K562 (cell line): Measurements from ENCODE around the gene MYO6. TPM values are rescaled to one million over a fixed set of nuclear protein-coding genes. Genes with fewer than 3 reads are reported as not detected.
"Not testable (repeated sequence)": the region's sequence is repeated elsewhere in the genome, so short reads cannot be mapped to it uniquely, and the experiment has no call there.

Experiments used
- ATAC-seq: fragments of 200-7000 bp; cut with Tn5 transposase; 3 replicates; pipeline ENCODE4 v1.9.1; 2020; ENCODE audit warnings: moderate library complexity
- BruUV-seq: library from RNA; stranded (reverse); fragments of 400-500 nt; replicated peaks from 2 replicates; lab custom pipeline; 2021; lab: Mats Ljungman, UMichigan
- CTCF ChIA-PET: fragments of 300-600 bp; formaldehyde crosslinking; extraction: SDS; loops from one replicate; lab custom pipeline; 2021; ENCODE audit warnings: low intra/inter-chr PET ratio; lab: Yijun Ruan, JAX
- POLR2A ChIA-PET: fragments of 300-600, 350-650 bp; sonication (Branson Sonifier 250); formaldehyde crosslinking; extraction: SDS; loops from one replicate; lab custom pipeline; 2021; ENCODE audit warnings: antibody characterized with exemption, inconsistent platforms; lab: Yijun Ruan, JAX
- DNase-seq, 4 experiments: peaks; one replicate each; pipeline versions ENCODE4 v3.0.0 to v3.0.0-alpha.2; 2011 to 2018; ENCODE audit warnings: low spot score in 3 of 4, mixed read lengths in 3 of 4; ENCODE audit errors: extremely low read depth in 1 of 4
- FAIRE-seq: peaks from 2 replicates; lab custom pipeline; 2011; peaks lifted over from hg19 to GRCh38; lab: Jason Lieb, UNC
- H2AFZ ChIP-seq: 2 replicates; pipeline ENCODE4 v1.6.0; 2011; ENCODE audit warnings: low read depth, low read length, control low read depth, inconsistent platforms
- H3K27ac ChIP-seq: fragments of 200-600 bp; 3 replicates; pipeline ENCODE4 v1.8.0; 2011; ENCODE audit warnings: low read depth, mild to moderate bottlenecking, control low read depth, inconsistent platforms, low read length, moderate library complexity, mixed read lengths; ENCODE audit errors: extremely low read depth
- H3K27me3 ChIP-seq, 2 experiments: fragments of 300-600 bp in 1 of 2; 2 replicates in 1 of 2; 3 replicates in 1 of 2; pipeline versions ENCODE4 v1.6.0 to v1.8.0; 2011; ENCODE audit warnings: inconsistent platforms in 2 of 2, low read length in 2 of 2, mild to moderate bottlenecking in 1 of 2, mixed read lengths in 1 of 2, moderate library complexity in 1 of 2; ENCODE audit not compliant: control insufficient read depth in 2 of 2, insufficient read depth in 2 of 2
- H3K36me3 ChIP-seq: fragments of 300-600 bp; 3 replicates; pipeline ENCODE4 v1.8.0; 2011; ENCODE audit warnings: mild to moderate bottlenecking, low read length, inconsistent platforms; ENCODE audit not compliant: control insufficient read depth, insufficient read depth
- H3K4me1 ChIP-seq, 2 experiments: fragments of 200-600 bp in 1 of 2; replicated peaks in 1 of 2; 2 replicates in 1 of 2; 3 replicates in 1 of 2; pipeline versions ENCODE4 v1.5.1 to v1.8.0; 2011; ENCODE audit warnings: inconsistent platforms in 2 of 2, low read length in 2 of 2, mild to moderate bottlenecking in 1 of 2, mixed read lengths in 1 of 2, moderate library complexity in 1 of 2; ENCODE audit not compliant: control insufficient read depth in 2 of 2, insufficient read depth in 2 of 2
- H3K4me2 ChIP-seq: 2 replicates; pipeline ENCODE4 v1.6.1; 2011; ENCODE audit warnings: low read length, control low read depth, inconsistent platforms, mixed read lengths; ENCODE audit not compliant: insufficient read depth
- H3K4me3 ChIP-seq: fragments of 200-600 bp; sonication (generic), shearing (Covaris generic); 2 replicates; pipeline ENCODE4 v1.5.1; 2016; ENCODE audit warnings: control low read depth, inconsistent platforms
- H3K79me2 ChIP-seq: fragments of 200-600 bp; 3 replicates; pipeline ENCODE4 v1.8.0; 2011; ENCODE audit warnings: low read length, inconsistent platforms; ENCODE audit not compliant: control insufficient read depth, insufficient read depth
- H3K9ac ChIP-seq, 2 experiments: 2 replicates each; pipeline versions ENCODE4 v1.6.0 to v1.6.1; 2011; ENCODE audit warnings: low read depth in 2 of 2, low read length in 2 of 2, control low read depth in 1 of 2, inconsistent platforms in 1 of 2, mild to moderate bottlenecking in 1 of 2, mixed read lengths in 1 of 2; ENCODE audit not compliant: insufficient read depth in 1 of 2
- H3K9me1 ChIP-seq: one replicate; pipeline ENCODE4 v1.6.0; 2011; ENCODE audit warnings: inconsistent platforms, mild to moderate bottlenecking, low read length, moderate library complexity; ENCODE audit not compliant: control insufficient read depth, insufficient read depth
- H3K9me3 ChIP-seq: replicated peaks from 2 replicates; pipeline ENCODE4 v1.5.1; 2011; ENCODE audit warnings: low read depth, low read length, inconsistent platforms; ENCODE audit not compliant: control insufficient read depth, insufficient read depth
- H4K20me1 ChIP-seq: replicated peaks from 2 replicates; pipeline ENCODE4 v1.6.1; 2011; ENCODE audit warnings: low read length, inconsistent platforms, mixed read lengths; ENCODE audit not compliant: control insufficient read depth, insufficient read depth
- SRSF7 ChIP-seq: fragments of 200-400 bp; formaldehyde crosslinking; optimal IDR thresholded peaks from 2 replicates; pipeline ENCODE3; 2017; ENCODE audit warnings: mild to moderate bottlenecking, low read depth, low read length
- TAF1 ChIP-seq: IDR thresholded peaks from 2 replicates; pipeline ENCODE4 v1.6.1; 2011; ENCODE audit warnings: mild to moderate bottlenecking, low read length, moderate library complexity; ENCODE audit not compliant: insufficient read depth, control insufficient read depth, severe bottlenecking; ENCODE audit errors: extremely low read depth
- ZNF436 ChIP-seq: fragments of 250-450, 450-650 bp; sonication (Bioruptor Pico); formaldehyde crosslinking; IDR thresholded peaks from 2 replicates; pipeline ENCODE4 v1.7.0; 2020; ENCODE audit warnings: mild to moderate bottlenecking
- WGBS: fragments of 100-300 bp; shearing (Covaris generic); methylation state at CpG from one replicate; pipeline ENCODE4 v1.1.6; 2016; ENCODE audit warnings: low coverage, mixed read lengths; ENCODE audit not compliant: insufficient coverage; ENCODE audit errors: missing lambda C conversion rate; 5-methylcytosine and 5-hydroxymethylcytosine counted together
- in situ Hi-C: fragments of 300-500 bp; cut with MboI; formaldehyde crosslinking; loops from 4 replicates; pipeline ENCODE4 v1.15.0; 2018; ENCODE audit warnings: inconsistent platforms, mixed read lengths
- intact Hi-C: fragments of 100-400 bp; cut with micrococcal nuclease; formaldehyde crosslinking; loops from 2 replicates; pipeline ENCODE4 v1.14.2; 2022
- polyA plus RNA-seq, 8 experiments: library from polyadenylated mRNA; depleted of rRNA in 4 of 8; stranded (reverse) in 5 of 8; unstranded in 3 of 8; fragments of >200 nt; fragmentation: Nextera tagmentation in 2 of 8; fragmentation: Illumina TruSeq in 1 of 8; extraction: Ambion mirVana in 2 of 8; extraction: Trizol in 1 of 8; gene quantifications; 2 replicates each; pipeline versions ENCODE4 v1.2.1 to v1.2.3, GENCODE V29; 2011 to 2014; ENCODE audit warnings: inconsistent platforms in 1 of 8, missing spikeins in 1 of 8
- total RNA-seq, 7 experiments: library from RNA; depleted of rRNA in 6 of 7; stranded (reverse); fragments of >200 nt in 6 of 7; fragmentation: Illumina TruSeq in 2 of 7; extraction: Trizol in 2 of 7; gene quantifications; 2 replicates each; pipeline versions ENCODE4 v1.2.1 to v1.2.3, GENCODE V29; 2011 to 2021; ENCODE audit warnings: low replicate concordance in 1 of 7
- TF ChIP-seq, protein P1 (sequence below): IDR thresholded peaks from 2 replicates; pipeline ENCODE4 v1.6.1; 2011; ENCODE audit not compliant: insufficient read length; ENCODE audit errors: extremely low read depth

MYO6 gene
- total and polyA plus RNA-seq, 9 of the 15 experiments (the other 6 are each of a cell fraction or from before 2014, with no cell fraction given): 1.3 to 5.5 (median 2.7) TPM

DNA sequence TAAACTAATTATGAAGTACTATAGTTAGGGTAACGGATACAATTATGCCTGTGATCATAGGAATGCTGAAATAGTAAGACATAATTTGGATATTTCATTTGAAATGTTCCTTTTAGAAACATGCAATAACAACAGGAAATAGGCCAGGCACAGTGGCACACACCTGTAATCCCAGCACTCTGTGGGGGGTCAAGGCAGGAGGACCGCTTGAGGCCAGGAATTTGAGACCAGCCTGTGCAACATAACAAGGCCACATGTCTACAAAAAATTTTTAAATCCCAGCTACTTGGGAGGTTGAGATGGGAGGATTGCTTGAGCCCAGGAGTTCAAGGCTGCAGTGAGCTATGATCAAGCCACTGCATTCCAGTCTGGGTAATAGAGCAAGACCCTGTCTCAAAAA lies 25.7 kb upstream of the MYO6 start:
- BruUV-seq: no TSS peak
- DNase-seq: no peak
- no peaks in the 10 kb centered on the region for H3K27me3 ChIP-seq
- no peaks in the 10 kb centered on the region for H3K9me1 ChIP-seq
- no peak overlapping the region for H3K9ac ChIP-seq
- no peak for ATAC-seq
- no peak overlapping the region for H3K4me2 ChIP-seq
- WGBS: 26% methylated on average over 2 of the region's 2 CpGs
- H3K4me1 ChIP-seq: no peaks in the 10 kb centered on the region; a peak in 1 of 5 replicates
- H3K4me3 ChIP-seq: no peak overlapping the region
- intact Hi-C loops: no loop called here
- no peaks in the 10 kb centered on the region for H3K79me2 ChIP-seq
- in situ Hi-C loops: no loop called here
- no peaks in the 10 kb centered on the region for H4K20me1 ChIP-seq
- no peaks in the 10 kb centered on the region for H3K9me3 ChIP-seq
- no peaks in the 10 kb centered on the region for H3K36me3 ChIP-seq
- TF ChIP-seq SRSF7 (no peak), TAF1 (no peak)
- POLR2A ChIA-PET: interaction anchor here (0.6 kb wide), 1 partner anchor 10 kb away, joined by 3 read pairs; no protein-coding TSS in a partner anchor
- CTCF ChIA-PET: no interaction called here
- FAIRE-seq: no peak
- no peak overlapping the region for H3K27ac ChIP-seq
- no peak overlapping the region for H2AFZ ChIP-seq

DNA sequence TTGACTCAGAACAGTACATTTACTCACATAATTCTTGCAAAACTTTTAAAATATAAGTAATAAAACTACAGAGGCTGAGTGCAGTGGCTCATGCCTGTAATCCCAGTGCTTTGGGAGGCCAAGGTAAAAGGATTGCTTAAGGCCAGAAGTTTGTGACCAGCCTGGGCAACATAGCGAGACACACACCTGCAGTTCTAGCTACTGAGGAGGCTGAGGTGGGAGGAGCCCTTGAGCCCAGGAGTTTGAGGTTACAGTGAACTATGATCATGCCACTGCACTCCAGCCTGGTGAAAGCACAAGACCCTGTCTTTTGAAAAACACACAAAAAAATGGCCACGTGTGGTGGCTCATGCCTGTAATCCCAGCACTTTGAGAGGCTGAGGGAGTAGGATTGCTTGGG lies 21.8 kb upstream of the MYO6 start:
- FAIRE-seq (no peak), ATAC-seq (peak; percentile 45)
- POLR2A ChIA-PET: no interaction called here
- Histone ChIP-seq H3K4me3 (no peak overlapping the region), H4K20me1 (no peaks in the 10 kb centered on the region)
- TF ChIP-seq, protein P1, sequence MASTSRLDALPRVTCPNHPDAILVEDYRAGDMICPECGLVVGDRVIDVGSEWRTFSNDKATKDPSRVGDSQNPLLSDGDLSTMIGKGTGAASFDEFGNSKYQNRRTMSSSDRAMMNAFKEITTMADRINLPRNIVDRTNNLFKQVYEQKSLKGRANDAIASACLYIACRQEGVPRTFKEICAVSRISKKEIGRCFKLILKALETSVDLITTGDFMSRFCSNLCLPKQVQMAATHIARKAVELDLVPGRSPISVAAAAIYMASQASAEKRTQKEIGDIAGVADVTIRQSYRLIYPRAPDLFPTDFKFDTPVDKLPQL: no peak
- TF ChIP-seq ZNF436: no peak
- TF ChIP-seq, all 486 proteins: peak for 0
- H3K9me1 ChIP-seq: no peaks in the 10 kb centered on the region
- H3K4me1 ChIP-seq: no peaks in the 10 kb centered on the region; a peak in 1 of 5 replicates
- no peak overlapping the region for H3K9ac ChIP-seq
- intact Hi-C loops (no loop called here), in situ Hi-C loops (no loop called here)
- BruUV-seq: no TSS peak
- no peaks in the 10 kb centered on the region for H3K36me3 ChIP-seq
- 23% methylated on average over 2 of the region's 2 CpGs for WGBS
- H3K9me3 ChIP-seq: no peaks in the 10 kb centered on the region
- no peak overlapping the region for H2AFZ ChIP-seq
- H3K27me3 ChIP-seq: no peaks in the 10 kb centered on the region
- no peak for DNase-seq
- CTCF ChIA-PET: no interaction called here
- no peak overlapping the region for H3K27ac ChIP-seq
- no peak overlapping the region for H3K4me2 ChIP-seq
- no peaks in the 10 kb centered on the region for H3K79me2 ChIP-seq

DNA sequence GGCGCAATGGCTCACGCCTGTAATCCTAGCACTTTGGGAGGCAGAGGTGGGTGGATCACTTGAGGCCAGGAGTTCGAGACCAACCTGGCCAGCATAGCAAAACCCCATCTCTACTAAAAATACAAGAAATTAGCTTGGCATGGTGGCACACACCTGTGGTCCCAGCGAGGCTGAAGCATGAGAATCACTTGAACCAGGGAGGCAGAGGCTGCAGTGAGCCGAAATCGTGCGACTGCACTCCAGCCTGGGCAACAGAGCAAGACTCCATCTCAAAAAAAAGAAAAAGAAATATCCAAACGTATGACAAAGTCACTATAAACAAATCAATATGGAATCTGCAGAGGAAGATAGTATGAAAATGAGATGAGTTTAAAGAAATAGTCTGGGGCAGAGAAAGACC lies 18.0 kb upstream of the MYO6 start:
- WGBS: 28% methylated on average over 6 of the region's 8 CpGs
- H4K20me1 ChIP-seq, H3K27me3 ChIP-seq, H3K9me1 ChIP-seq, H3K4me1 ChIP-seq, H3K9me3 ChIP-seq, H3K4me2 ChIP-seq, intact Hi-C loops, H3K79me2 ChIP-seq, H3K4me3 ChIP-seq, BruUV-seq, ATAC-seq, FAIRE-seq, in situ Hi-C loops, H3K36me3 ChIP-seq, CTCF ChIA-PET, POLR2A ChIA-PET, H3K9ac ChIP-seq, H3K27ac ChIP-seq, DNase-seq, H2AFZ ChIP-seq: not testable (repeated sequence)
